ENCODE measurements around the gene SUPT4H1.
"Not testable (repeated sequence)": the region's sequence is repeated elsewhere in the genome, so short reads cannot be mapped to it uniquely, and the experiment has no call there.

The SUPT4H1 gene

DNA sequence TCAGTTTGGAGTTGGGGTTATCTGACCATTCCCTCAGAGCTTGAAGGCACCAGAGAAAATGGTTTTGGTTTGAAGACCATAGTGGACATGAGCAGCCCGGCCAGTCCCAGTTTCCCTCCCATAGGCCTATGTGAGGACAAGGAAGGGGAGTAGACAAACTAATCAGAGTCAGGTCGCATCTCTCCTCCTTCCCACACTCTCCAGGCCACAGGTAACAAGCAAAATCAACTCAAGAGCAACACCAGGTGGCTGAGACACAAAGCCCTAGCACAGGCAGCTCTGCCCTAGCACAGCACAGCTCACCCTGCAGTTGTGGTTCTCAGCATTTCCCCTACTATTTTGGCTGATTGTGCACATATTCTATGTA, 7.2 kb downstream of the SUPT4H1 start:
- Histone ChIP-seq H3K36me3 (ENCODE audit: control insufficient read depth in 1 of 2, insufficient read depth in 2 of 2, low read length in 2 of 2) (peaks cover 54 to 64% of the 10 kb centered on the region in 2 donors), H3K4me1 (ENCODE audit: control insufficient read depth in 1 of 2, insufficient read depth in 2 of 2, low read length in 2 of 2) (peaks cover 3 to 12% of the 10 kb centered on the region in 2 donors), H3K27me3 (ENCODE audit: low read depth, low read length) (no peaks in the 10 kb centered on the region), H3K4me3 (ENCODE audit: low read depth in 1 of 2, low read length in 2 of 2) (peak overlapping the region in 1 of 2 donors; percentile 7), H3K27ac (ENCODE audit: low read length) (no peak overlapping the region), H3K9me3 (ENCODE audit: control insufficient read depth in 1 of 2, low read length in 2 of 2) (no peaks in the 10 kb centered on the region)

DNA sequence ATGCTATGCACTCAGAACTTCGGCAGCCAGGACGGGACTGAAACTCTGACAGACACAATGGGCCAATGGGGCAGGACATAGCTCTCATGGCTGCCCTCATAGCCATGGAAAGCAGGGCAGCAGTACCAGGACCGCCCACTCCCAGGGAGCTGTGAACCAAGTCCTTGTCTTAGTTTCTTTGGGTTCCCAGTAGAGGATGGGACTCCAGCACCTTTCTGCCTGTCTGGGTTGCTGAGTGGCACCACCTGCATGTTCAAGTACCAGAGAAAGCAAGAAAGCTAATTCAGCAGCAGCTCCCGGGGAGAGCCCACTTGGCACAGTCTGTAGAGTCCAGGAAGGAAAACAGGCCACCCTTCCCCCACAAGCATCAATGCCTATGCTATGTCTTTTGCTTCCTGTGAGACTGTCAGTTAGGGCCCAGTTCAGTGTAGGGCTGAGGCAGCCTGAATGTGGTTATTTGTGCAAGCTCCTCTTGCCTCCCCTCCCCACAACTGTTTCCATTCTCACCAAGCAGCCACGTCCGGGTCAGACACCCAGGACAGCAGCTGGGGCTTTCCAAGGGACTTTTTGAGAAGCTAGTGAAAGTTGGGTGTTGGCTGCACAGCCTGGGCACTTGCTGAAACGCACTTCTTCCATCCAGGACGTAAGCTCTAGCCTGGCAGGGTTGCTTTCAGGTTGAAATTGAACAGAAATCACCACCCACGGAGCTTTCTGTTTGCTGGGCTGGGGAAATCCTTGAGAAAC, 7.8 kb downstream of the SUPT4H1 start:
- Histone ChIP-seq H3K27ac (ENCODE audit: low read length) (peak overlapping the region; percentile 29), H3K36me3 (ENCODE audit: control insufficient read depth in 1 of 2, insufficient read depth in 2 of 2, low read length in 2 of 2) (peaks cover 49 to 58% of the 10 kb centered on the region in 2 donors), H3K4me1 (ENCODE audit: control insufficient read depth in 1 of 2, insufficient read depth in 2 of 2, low read length in 2 of 2) (peaks cover 3 to 13% of the 10 kb centered on the region in 2 donors), H3K4me3 (ENCODE audit: low read depth in 1 of 2, low read length in 2 of 2) (peak overlapping the region in 1 of 2 donors; percentile 11), H3K9me3 (ENCODE audit: control insufficient read depth in 1 of 2, low read length in 2 of 2) (no peaks in the 10 kb centered on the region), H3K27me3 (ENCODE audit: low read depth, low read length) (no peaks in the 10 kb centered on the region)

DNA sequence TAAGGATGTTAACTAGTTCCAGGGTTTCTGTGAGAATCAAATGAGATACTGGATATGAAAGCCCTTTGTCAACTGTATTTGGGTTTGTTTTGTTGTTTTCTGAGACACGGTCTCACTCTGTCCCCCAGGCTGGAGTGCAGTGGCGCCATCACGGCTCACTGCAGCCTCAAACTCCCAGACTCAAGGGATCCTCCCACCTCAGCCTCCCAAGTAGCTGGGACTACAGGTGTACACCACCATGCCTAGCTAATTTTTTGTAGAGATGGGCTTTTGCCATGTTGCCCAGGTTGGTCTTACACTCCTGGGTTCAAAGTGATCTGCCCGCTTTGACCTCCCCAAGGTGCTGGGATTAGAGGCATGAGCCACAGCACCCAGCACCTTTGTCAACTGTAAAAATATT, 8.9 kb downstream of the SUPT4H1 start:
- Histone ChIP-seq H3K36me3 (ENCODE audit: control insufficient read depth in 1 of 2, insufficient read depth in 2 of 2, low read length in 2 of 2) (peaks cover 39 to 47% of the 10 kb centered on the region in 2 donors), H3K27me3 (ENCODE audit: low read depth, low read length) (no peaks in the 10 kb centered on the region), H3K4me1 (ENCODE audit: control insufficient read depth in 1 of 2, insufficient read depth in 2 of 2, low read length in 2 of 2) (peaks cover 12 to 24% of the 10 kb centered on the region in 2 donors), H3K9me3 (ENCODE audit: control insufficient read depth in 1 of 2, low read length in 2 of 2) (no peaks in the 10 kb centered on the region), H3K4me3 (ENCODE audit: low read depth in 1 of 2, low read length in 2 of 2) (no peak overlapping the region), H3K27ac (ENCODE audit: low read length) (peak overlapping the region; percentile 29)

GRCh38 chr17:58341861-58342475, 10.0 kb downstream of the SUPT4H1 start:
- no peaks in the 10 kb centered on the region for H3K27me3 ChIP-seq (ENCODE audit: low read depth, low read length)
- no peak overlapping the region for H3K4me3 ChIP-seq (ENCODE audit: low read depth in 1 of 2, low read length in 2 of 2)
- H3K4me1 ChIP-seq (ENCODE audit: control insufficient read depth in 1 of 2, insufficient read depth in 2 of 2, low read length in 2 of 2), result peaks cover 16 to 32% of the 10 kb centered on the region in 2 donors
- no peaks in the 10 kb centered on the region for H3K9me3 ChIP-seq (ENCODE audit: control insufficient read depth in 1 of 2, low read length in 2 of 2)
- no peak overlapping the region for H3K27ac ChIP-seq (ENCODE audit: low read length)
- peaks cover 27 to 36% of the 10 kb centered on the region in 2 donors for H3K36me3 ChIP-seq (ENCODE audit: control insufficient read depth in 1 of 2, insufficient read depth in 2 of 2, low read length in 2 of 2)

GRCh38 chr17:58341136-58341860, 10.7 kb downstream of the SUPT4H1 start:
- not testable (repeated sequence) for H3K9me3 ChIP-seq (ENCODE audit: control insufficient read depth in 1 of 2, low read length in 2 of 2); H3K27me3 ChIP-seq (ENCODE audit: low read depth, low read length); H3K27ac ChIP-seq (ENCODE audit: low read length); H3K4me3 ChIP-seq (ENCODE audit: low read depth in 1 of 2, low read length in 2 of 2)
- Histone ChIP-seq H3K36me3 (ENCODE audit: control insufficient read depth in 1 of 2, insufficient read depth in 2 of 2, low read length in 2 of 2) (peaks cover 22 to 29% of the 10 kb centered on the region in 2 donors), H3K4me1 (ENCODE audit: control insufficient read depth in 1 of 2, insufficient read depth in 2 of 2, low read length in 2 of 2) (peaks cover 21 to 38% of the 10 kb centered on the region in 2 donors)

- Histone ChIP-seq H3K36me3 (ENCODE audit: control insufficient read depth in 1 of 2, insufficient read depth in 2 of 2, low read length in 2 of 2) (peaks cover 13 to 20% of the 10 kb centered on the region in 2 donors), H3K4me3 (ENCODE audit: low read depth in 1 of 2, low read length in 2 of 2) (no peak overlapping the region), H3K4me1 (ENCODE audit: control insufficient read depth in 1 of 2, insufficient read depth in 2 of 2, low read length in 2 of 2) (peaks cover 30 to 41% of the 10 kb centered on the region in 2 donors), H3K27me3 (ENCODE audit: low read depth, low read length) (no peaks in the 10 kb centered on the region), H3K9me3 (ENCODE audit: control insufficient read depth in 1 of 2, low read length in 2 of 2) (no peaks in the 10 kb centered on the region), H3K27ac (ENCODE audit: low read length) (peak overlapping the region; percentile 83)
Observed at GRCh38 chr17:58340405-58340876, 11.6 kb downstream of the SUPT4H1 start.

DNA sequence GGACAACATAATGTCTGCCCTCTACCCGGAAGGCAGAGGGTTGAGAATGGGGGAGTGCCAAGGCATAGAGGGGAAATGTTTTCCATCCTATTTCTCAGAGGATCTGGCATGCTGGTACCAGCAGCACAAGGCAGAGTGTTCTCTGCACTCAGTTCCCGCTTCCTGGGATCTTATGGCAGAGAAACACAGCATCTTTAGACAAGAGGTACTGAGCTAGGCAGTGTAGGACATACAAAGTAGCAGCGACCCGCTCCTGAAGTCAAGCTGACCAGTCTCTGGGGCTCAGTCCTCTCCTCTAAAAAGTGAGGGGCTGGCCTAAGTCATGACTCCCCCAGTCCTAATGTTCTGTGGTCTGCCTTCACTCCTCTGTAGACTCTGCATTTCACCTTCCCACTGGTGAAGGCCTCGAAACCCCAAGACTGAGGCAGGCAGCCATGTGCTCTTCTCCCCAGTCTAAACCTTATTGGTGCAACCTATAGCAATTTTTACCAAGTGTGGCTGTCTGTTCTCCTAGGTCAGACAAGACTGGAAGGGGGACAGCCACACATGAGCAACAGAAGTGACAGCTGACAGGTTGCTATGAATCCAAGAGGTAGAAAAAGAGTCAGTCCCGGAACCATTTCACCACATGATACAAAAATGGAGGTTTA, 12.1 kb downstream of the SUPT4H1 start:
- Histone ChIP-seq H3K27me3 (ENCODE audit: low read depth, low read length) (no peaks in the 10 kb centered on the region), H3K27ac (ENCODE audit: low read length) (peak overlapping the region; percentile 83), H3K36me3 (ENCODE audit: control insufficient read depth in 1 of 2, insufficient read depth in 2 of 2, low read length in 2 of 2) (peaks cover 8 to 16% of the 10 kb centered on the region in 2 donors), H3K9me3 (ENCODE audit: control insufficient read depth in 1 of 2, low read length in 2 of 2) (no peaks in the 10 kb centered on the region), H3K4me3 (ENCODE audit: low read depth in 1 of 2, low read length in 2 of 2) (peak overlapping the region; percentile 44 to 51), H3K4me1 (ENCODE audit: control insufficient read depth in 1 of 2, insufficient read depth in 2 of 2, low read length in 2 of 2) (peaks cover 32 to 40% of the 10 kb centered on the region in 2 donors)

GRCh38 chr17:58338841-58339754, 12.9 kb downstream of the SUPT4H1 start:
- Histone ChIP-seq H3K27ac (ENCODE audit: low read length) (peak overlapping the region; percentile 83), H3K36me3 (ENCODE audit: control insufficient read depth in 1 of 2, insufficient read depth in 2 of 2, low read length in 2 of 2) (peaks cover under 1 to 9% of the 10 kb centered on the region in 2 donors), H3K27me3 (ENCODE audit: low read depth, low read length) (no peaks in the 10 kb centered on the region), H3K4me3 (ENCODE audit: low read depth in 1 of 2, low read length in 2 of 2) (peak overlapping the region; percentile 44 to 51), H3K9me3 (ENCODE audit: control insufficient read depth in 1 of 2, low read length in 2 of 2) (no peaks in the 10 kb centered on the region), H3K4me1 (ENCODE audit: control insufficient read depth in 1 of 2, insufficient read depth in 2 of 2, low read length in 2 of 2) (peaks cover 32% of the 10 kb centered on the region in 2 donors)

- Histone ChIP-seq H3K4me3 (ENCODE audit: low read depth in 1 of 2, low read length in 2 of 2) (peak overlapping the region; percentile 37 to 50), H3K27me3 (ENCODE audit: low read depth, low read length) (no peaks in the 10 kb centered on the region), H3K36me3 (ENCODE audit: control insufficient read depth in 1 of 2, insufficient read depth in 2 of 2, low read length in 2 of 2) (peaks cover 0 to 2% of the 10 kb centered on the region in 2 donors), H3K9me3 (ENCODE audit: control insufficient read depth in 1 of 2, low read length in 2 of 2) (no peaks in the 10 kb centered on the region), H3K27ac (ENCODE audit: low read length) (peak overlapping the region; percentile 83), H3K4me1 (ENCODE audit: control insufficient read depth in 1 of 2, insufficient read depth in 2 of 2, low read length in 2 of 2) (peaks cover 29 to 32% of the 10 kb centered on the region in 2 donors)
Observed at GRCh38 chr17:58338454-58338840, 13.6 kb downstream of the SUPT4H1 start.
